Liver (tissue), 3 donors: ENCODE measurements around the gene RTEL1.

Experiments
- CTCF ChIP-seq: fragments of 150-350 bp; IDR thresholded peaks from 2 replicates; pipeline ENCODE4 v1.5.1; 2017; ENCODE audit warnings: improper control_type of control experiment, low read depth, low read length; ENCODE audit not compliant: missing input control
- EGR1 ChIP-seq, 2 donors: IDR thresholded peaks; 2 replicates each; pipeline ENCODE4 v1.6.1; 2016 to 2018; ENCODE audit warnings: antibody characterized with exemption in 2 of 2, low read depth in 2 of 2
- donor health status: healthy.
- donor health status: healthy.

DNA sequence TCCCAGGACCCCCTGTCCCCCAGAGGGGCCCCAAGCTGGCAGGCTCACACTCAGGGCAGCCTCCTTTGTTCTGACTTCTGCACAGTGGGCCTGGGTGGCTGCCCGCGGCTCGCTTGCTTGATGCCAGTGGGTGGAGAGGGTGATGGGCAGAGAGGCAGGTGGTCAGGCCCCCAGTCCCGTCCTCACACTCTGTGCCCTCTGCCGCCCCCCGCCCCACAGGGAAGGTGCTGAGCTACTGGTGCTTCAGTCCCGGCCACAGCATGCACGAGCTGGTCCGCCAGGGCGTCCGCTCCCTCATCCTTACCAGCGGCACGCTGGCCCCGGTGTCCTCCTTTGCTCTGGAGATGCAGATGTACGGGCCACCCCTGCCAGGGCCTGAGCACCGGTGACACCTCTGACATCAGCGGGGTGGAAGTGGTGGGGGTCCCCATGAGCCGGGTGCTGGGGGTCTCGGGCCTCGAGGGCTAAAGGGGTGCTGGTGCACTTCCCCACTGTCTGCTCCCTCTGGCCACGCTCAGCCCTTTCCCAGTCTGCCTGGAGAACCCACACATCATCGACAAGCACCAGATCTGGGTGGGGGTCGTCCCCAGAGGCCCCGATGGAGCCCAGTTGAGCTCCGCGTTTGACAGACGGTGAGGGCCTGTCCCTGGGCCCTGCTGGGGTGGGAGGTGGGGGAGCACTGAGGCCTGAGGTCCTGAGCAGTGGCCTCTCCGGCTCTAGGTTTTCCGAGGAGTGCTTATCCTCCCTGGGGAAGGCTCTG, 29.5 kb downstream of the RTEL1 start:
- TF ChIP-seq CTCF = no peak
- no peak for TF ChIP-seq EGR1 (IDR thresholded peaks at IDR 0.05; ENCODE audit: low read depth in 2 of 2)
